HG03039 (cell line): ENCODE data around the gene UNC93B1.
"Not testable (repeated sequence)": the region's sequence is repeated elsewhere in the genome, so short reads cannot be mapped to it uniquely, and the experiment has no call there.

ENCODE experiments used
- ATAC-seq: cut with Tn5 transposase; IDR thresholded peaks from one replicate; pipeline ENCODE4 v1.9.1; 2021; ENCODE audit warnings: mild to moderate bottlenecking, moderate library complexity; ENCODE audit not compliant: unreplicated experiment

Gene UNC93B1

DNA sequence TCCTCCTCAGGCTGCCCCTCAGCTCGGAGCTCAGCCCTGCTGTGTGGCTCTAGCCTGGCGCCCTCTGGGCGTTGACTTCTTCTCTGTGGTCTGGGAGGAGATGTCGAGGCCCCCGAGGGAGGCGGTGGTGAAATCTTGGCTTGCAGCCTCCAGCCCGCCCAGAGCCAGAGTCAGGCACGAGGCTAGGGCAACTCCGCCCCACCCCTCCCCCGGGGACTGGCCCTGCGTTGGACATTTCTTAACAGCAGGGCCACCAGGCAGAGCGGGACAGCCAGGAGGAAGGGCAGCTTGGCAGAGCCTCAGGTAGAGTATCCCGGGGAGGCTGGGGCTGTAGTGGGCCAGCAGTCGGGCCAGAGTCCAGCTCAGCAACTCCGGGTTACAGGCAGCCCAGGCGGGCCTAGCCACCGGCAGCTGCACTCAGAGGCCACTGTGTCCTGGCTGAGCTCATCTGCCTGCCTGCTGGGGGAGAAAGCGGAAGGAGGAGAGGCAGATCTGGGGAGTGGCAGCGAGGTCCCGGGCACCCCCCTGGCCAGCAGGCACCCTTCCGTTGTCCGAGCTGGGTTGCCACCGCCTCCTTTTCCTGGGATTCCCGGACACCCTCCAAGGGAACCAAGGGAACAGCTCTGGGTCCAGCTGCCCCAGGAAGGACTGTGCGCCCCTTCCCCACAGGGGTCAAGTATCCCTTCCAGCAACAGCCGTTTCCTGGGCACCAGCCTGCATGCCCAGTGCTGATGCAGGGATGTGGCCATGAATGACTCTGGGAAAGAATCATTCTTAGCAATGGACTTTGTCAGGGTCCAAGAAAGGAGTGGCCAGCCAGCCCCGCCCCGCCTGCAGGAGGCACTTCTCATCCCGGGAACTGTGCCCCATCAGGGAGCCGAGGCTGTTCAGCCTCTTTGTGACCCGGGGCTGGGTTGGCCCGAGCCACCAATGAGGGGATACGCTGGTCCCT, 6.5 kb upstream of the UNC93B1 start, which contains the start of gene ALDH3B1:
Gene ALDH3B1, plus strand, starts transcription at position 238 of the 952 bp plus-strand sequence. CDS start 4,971 bp downstream, outside the sequence.
- ATAC-seq = no peak

DNA sequence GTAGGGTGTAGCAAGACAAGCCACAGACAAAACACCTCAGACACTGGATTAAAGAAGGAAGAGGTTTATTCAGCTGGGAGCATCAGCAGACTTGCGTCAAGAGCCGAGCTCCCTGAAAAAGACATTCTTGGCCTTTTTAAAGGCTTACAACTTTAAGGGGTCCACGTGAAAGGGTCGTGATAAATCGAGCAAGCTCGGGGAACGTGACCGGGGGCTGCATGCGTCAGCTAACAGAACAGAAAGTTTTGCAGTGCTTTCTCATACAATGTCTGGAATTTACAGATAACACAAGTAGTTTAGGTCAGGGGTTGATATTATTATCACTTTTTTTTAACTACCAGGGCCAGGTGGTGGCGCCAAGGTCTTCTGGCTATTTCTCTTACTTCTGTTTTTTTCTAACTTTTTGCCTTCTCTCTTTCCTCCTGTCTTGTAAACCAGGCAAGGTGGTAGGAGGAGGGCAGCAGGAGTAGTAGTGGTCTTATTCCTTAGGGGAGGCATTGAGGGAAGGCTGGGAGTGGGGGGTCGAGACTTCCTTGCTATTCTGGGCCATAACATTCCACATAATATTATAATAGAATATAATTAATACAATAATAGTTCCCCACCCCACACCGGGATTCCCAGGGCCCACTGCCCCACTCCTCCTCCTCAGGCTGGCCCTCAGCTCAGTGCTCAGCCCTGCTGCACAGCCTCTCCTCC, 5.6 kb upstream of the UNC93B1 start:
- no peak for ATAC-seq

- no peak for ATAC-seq
Observed at GRCh38 chr11:68008381-68009337, 4.8 kb upstream of the UNC93B1 start.

- ATAC-seq = no peak
Observed at GRCh38 chr11:68007498-68008380, 3.8 kb upstream of the UNC93B1 start.

DNA sequence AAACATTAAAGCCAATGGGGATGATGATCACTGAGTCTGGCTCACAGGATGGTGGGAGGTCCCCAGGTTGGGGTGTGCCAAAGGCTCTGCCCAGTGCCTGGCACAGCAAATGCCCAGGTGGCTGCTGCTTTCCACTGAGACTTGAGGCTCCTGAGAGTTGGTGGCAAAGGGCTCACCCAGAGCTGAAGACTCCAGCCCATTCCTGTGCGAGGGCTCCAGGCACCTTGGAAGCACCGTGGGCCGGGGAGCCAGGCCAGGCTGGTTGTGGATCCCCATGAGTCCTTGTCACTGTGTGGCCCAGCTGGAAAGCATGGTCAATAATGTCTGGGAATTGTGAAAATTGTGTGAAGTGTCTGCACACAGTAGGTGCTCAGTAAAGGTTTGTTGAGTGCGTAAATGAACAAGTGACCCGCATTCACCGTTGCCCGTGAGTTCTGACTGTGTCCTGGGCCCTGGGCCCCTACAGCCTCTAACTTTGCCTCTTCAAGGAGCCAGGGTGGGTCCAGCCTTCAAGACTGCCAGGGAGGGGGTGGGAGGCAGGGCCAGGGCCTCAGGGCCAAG, 2.8 kb upstream of the UNC93B1 start:
- ATAC-seq = no peak

- ATAC-seq = no peak
Observed at GRCh38 chr11:68004551-68005335, 846 bp upstream of the UNC93B1 start.

DNA sequence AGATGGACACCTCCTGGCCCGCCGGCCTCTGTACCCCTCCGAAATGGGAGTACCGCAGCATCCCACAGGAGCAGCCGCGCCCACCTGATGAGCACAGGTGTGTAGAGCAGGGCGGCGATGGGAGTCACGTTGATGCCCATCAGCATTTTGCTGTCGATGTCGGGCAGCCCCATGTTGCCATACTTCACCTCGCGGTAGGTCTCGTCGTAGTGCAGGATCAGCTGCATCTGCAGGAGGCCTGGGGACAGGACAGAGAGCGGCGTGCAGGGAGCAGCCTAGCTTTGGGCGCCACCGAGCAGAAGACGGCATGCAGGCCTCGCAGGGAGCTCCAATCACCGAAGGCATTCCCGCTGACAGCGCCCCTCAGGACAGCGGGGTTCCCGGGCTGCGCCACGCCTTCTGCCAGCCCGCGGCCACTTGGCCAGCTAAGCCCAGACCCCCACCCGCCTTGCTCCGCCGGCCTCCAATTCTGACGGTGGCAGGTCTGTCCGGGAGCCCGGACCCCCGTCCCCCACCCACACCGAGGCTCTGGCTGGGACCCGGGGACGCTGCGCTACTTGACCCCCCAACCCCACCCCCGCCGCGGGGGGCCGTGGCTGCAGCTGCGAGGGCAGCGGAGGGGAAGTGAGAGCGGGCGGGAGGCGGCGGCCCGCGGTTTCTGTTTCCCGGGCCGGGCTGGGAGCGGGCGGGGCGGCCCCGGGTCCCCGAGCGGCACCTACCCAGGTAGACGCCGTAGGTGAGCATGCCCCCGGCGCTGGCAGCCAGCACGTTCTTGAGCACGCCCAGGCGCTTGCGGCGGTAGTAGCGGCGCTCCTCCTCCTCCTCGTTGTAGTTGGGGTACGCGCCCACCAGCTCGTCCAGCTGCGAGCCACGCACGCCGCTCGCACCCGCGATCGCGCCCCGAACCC, 705 bp downstream of the UNC93B1 start:
- peak; percentile 25 for ATAC-seq

GRCh38 chr11:68002575-68002937, 1.3 kb downstream of the UNC93B1 start:
- no peak for ATAC-seq

DNA sequence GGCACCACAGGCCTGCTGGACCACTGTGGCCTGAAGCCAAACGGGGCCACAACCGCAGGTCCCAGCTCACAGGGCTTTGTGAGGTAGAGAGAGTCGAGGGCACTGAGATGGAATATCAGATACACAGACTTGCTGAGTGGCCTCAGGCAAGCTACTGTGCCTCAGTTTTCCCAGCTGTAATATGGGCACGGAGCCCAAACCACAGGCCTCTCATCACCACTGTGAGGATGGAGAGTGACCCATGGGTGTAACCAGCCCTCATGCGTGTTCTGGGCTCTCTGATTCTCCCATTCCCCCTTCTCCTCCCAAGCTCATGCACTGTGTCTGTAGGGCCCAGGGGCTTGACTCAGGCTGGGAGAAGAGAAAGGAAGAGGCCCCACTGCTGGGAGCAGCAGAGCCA, 4.2 kb downstream of the UNC93B1 start:
- ATAC-seq = no peak

DNA sequence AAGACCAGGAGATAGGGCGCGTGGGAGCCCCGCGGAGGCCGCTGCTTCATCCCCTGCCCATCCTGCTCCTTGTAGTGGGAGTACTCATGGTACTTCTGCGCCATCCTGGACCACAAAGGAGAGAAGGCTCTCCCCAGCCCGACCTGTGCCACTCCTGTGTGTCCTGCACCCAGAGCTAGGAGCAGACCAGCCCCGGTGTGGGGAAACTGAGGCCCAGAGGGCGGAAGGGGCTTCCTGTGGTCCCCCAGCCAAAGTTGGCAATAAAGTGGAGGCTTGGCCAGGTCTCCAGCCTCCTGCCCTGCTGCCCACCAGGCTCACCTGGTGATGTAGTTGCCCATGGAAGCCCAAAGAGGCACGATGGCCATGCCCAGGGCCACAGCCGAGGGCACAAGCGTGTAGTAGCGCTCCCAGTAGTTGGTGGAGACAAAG, 4.7 kb downstream of the UNC93B1 start:
- no peak for ATAC-seq

- no peak for ATAC-seq
Observed at GRCh38 chr11:67998150-67999045, 5.5 kb downstream of the UNC93B1 start.

DNA sequence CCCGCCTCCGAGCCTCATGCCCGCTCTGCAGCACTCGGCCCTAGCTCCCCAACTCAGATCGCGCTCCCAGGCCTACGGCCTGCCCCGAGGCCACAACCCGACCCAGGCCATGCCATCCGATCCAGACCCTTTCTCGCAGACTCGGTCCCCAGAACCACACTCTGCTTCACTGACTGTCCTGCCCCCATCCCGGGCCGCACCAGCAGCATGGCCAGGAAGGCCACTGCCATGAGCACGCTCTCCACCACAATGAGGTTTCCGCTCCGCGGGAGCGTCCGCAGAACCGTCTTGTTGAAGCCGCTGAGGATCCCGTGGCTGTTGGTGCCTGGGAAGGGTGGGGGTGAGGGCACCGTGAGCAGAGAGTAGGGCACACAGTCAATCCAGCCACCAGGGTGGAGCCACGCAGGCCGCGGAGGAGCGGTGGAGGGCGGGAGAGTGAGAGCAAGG, 6.4 kb downstream of the UNC93B1 start:
- no peak for ATAC-seq

DNA sequence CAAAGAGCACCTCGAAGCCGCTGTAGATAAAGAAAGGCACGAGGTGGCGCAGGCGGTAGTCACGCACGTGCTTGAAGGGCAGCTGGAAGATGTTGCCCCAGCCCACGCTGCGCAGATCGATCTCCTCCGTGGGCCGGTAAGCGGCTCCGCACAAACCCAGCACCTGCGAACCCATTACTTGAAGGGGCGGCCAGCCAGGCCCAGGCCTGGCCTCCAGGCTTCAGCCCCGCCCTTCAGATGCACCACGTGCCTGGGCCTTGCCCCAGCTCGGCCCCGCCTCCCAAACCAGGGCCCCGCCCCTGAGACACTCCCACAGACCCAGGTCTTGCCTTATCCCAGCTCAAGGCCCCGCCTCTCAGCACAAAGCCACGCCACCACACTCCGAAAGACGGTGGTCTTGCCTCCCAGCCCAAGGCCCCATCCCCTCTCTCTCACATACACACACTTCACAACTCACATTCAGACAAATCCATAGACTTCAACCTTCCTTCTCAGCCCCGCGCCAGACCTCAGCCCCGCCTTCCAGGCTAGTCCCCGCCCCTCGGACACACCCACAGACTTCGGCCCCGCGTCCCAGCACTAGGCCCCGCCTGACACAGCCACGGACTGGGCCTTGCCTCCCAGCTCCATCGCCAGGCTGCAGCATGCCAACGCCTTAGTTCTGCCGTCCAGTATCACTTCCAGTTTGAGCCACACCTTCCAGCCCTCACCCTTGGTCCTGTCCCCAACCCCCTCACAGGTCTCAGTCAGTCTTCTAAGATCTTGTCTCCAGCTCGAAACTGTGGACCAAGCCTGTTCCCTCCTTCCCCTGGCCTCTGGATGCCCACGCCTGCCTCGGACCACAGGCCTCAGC, 7.0 kb downstream of the UNC93B1 start:
- ATAC-seq = no peak

DNA sequence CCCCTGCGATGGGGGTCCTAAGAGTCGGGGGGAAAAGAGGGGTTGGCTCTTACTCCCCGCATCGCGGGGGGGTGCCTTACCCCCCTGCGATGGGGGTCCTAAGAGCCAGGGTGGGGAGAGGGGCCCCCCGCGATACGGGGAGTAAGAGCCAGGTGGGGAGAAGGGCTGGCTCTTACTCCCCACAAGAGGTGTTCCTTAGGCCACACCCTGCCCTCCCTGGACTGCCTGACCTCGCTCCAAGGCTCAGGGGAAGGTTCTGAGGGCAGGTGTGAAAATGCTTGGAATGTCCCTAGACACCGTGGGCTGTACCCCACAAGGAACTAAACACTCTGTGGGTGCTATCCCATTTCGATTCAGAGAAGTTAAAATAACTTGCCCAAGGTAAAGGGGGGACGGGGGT, 7.8 kb downstream of the UNC93B1 start:
- ATAC-seq = no peak

GRCh38 chr11:67995579-67995978, 8.3 kb downstream of the UNC93B1 start:
- not testable (repeated sequence) for ATAC-seq

DNA sequence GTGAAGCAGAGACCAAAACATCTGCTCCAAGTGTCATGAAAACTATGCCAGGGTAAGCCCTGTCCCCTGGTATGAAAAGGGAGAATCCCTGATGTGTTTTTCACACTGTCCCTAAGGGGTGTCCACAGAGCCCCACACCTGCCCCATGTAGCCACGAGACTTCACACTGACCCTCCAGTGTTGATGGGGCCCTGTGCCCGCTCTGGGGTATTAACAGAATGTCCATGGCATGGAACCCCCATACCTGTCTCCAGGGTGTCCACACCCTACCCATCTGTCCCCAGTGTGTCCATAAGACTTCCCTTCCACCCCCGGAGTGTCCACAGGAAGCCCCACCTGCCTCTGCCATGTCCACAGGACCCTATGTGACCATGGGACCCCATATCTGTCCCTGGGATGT, 8.8 kb downstream of the UNC93B1 start:
- not testable (repeated sequence) for ATAC-seq
